T-cell (primary cell): Measurements from ENCODE around the gene AGAP1. TPM values are rescaled to one million over a fixed set of nuclear protein-coding genes. Genes with fewer than 3 reads are reported as not detected.

Experiments
- ATAC-seq, 4 experiments: fragments of 200-7000 bp in 3 of 4; fragments of 150-1000 bp in 1 of 4; cut with Tn5 transposase; replicated peaks in 1 of 4; 1 replicate in 3 of 4; 2 replicates in 1 of 4; pipeline ENCODE4 v1.10.0; 2021; ENCODE audit warnings: moderate library complexity in 3 of 4, mild to moderate bottlenecking in 2 of 4, moderate number of reproducible peaks in 1 of 4
- CTCF ChIA-PET, 2 donors: fragments of 300-600 bp; sonication (Branson Sonifier 250); formaldehyde crosslinking; loops; one replicate each; lab custom pipeline; 2022; ENCODE audit warnings: antibody characterized with exemption in 2 of 2; lab: Charles Lee
- POLR2A ChIA-PET, 2 donors: fragments of 300-600 bp; sonication (Branson Sonifier 250); formaldehyde crosslinking; loops; one replicate each; lab custom pipeline; 2022; ENCODE audit warnings: antibody characterized with exemption in 2 of 2; lab: Charles Lee
- DNase-seq, 35 experiments: peaks; one replicate each; pipeline versions ENCODE4 v3.0.0 to v3.0.0-alpha.2; 2013 to 2023
- H3K27ac ChIP-seq: one replicate; pipeline ENCODE4 v1.5.1; 2013; ENCODE audit warnings: low read length
- H3K27me3 ChIP-seq, 2 experiments: replicated peaks in 1 of 2; 1 replicate in 1 of 2; 2 replicates in 1 of 2; pipeline versions ENCODE4 v1.6.1 to v1.7.0; 2013; ENCODE audit warnings: low read length in 1 of 2, mixed read lengths in 1 of 2; ENCODE audit not compliant: control insufficient read depth in 2 of 2, insufficient read depth in 2 of 2; ENCODE audit errors: extremely low read depth in 1 of 2
- H3K36me3 ChIP-seq, 2 donors: 1 replicate in 1 of 2; 2 replicates in 1 of 2; pipeline versions ENCODE4 v1.6.1 to v1.7.0; 2013; ENCODE audit warnings: low read length in 1 of 2; ENCODE audit not compliant: control insufficient read depth in 2 of 2, insufficient read depth in 1 of 2; ENCODE audit errors: extremely low read depth in 1 of 2
- H3K4me1 ChIP-seq, 2 experiments: 1 replicate in 1 of 2; 2 replicates in 1 of 2; pipeline versions ENCODE4 v1.6.1 to v1.7.0; 2013; ENCODE audit warnings: low read length in 2 of 2, mixed read lengths in 1 of 2; ENCODE audit not compliant: insufficient read depth in 2 of 2, control insufficient read depth in 1 of 2; ENCODE audit errors: extremely low read depth in 1 of 2
- H3K4me3 ChIP-seq, 2 donors: 1 replicate in 1 of 2; 2 replicates in 1 of 2; pipeline versions ENCODE4 v1.5.1 to v1.7.0; 2013; ENCODE audit warnings: mild to moderate bottlenecking in 2 of 2, low read length in 1 of 2, moderate library complexity in 1 of 2; ENCODE audit not compliant: control insufficient read depth in 1 of 2; ENCODE audit errors: extremely low read depth in 1 of 2
- H3K9me3 ChIP-seq: 2 replicates; pipeline ENCODE4 v1.7.0; 2013
- H3K27ac Mint-ChIP-seq, 2 donors: one replicate each; pipeline ENCODE4 v1.8.0; 2020 to 2021; ENCODE audit warnings: mild to moderate bottlenecking in 2 of 2, mixed read lengths in 2 of 2
- H3K27me3 Mint-ChIP-seq, 2 donors: one replicate each; pipeline ENCODE4 v1.8.0; 2021 to 2022; ENCODE audit warnings: mixed read lengths in 2 of 2
- H3K36me3 Mint-ChIP-seq: one replicate; pipeline ENCODE4 v1.8.0; 2021; ENCODE audit warnings: mixed read lengths
- H3K4me1 Mint-ChIP-seq, 3 donors: one replicate each; pipeline ENCODE4 v1.8.0; 2020 to 2022; ENCODE audit warnings: mixed read lengths in 3 of 3, mild to moderate bottlenecking in 1 of 3
- H3K4me3 Mint-ChIP-seq, 3 donors: one replicate each; pipeline ENCODE4 v1.8.0; 2020 to 2022; ENCODE audit warnings: mild to moderate bottlenecking in 3 of 3, mixed read lengths in 3 of 3, moderate library complexity in 3 of 3
- H3K9me3 Mint-ChIP-seq, 3 donors: one replicate each; pipeline ENCODE4 v1.8.0; 2020 to 2022; ENCODE audit warnings: mixed read lengths in 3 of 3
- WGBS: methylation state at CpG from one replicate; pipeline ENCODE4 v1.1.5; 2013; ENCODE audit warnings: missing lambda C conversion rate; ENCODE audit not compliant: insufficient coverage; 5-methylcytosine and 5-hydroxymethylcytosine counted together
- total RNA-seq, 35 experiments: library from RNA in 6 of 35; stranded (reverse) in 6 of 35; fragments of 120-200 nt in 1 of 35; gene quantifications; one replicate each; pipeline versions ENCODE4 v1.2.1 to v1.2.4 and lab custom pipeline; 2013 to 2026

The AGAP1 gene
- total RNA-seq, 5 donors from 2014 or later (not counting 1 experiment from before 2014, with no cell fraction given): 3.9 to 15.6 (median 5.2) TPM

DNA sequence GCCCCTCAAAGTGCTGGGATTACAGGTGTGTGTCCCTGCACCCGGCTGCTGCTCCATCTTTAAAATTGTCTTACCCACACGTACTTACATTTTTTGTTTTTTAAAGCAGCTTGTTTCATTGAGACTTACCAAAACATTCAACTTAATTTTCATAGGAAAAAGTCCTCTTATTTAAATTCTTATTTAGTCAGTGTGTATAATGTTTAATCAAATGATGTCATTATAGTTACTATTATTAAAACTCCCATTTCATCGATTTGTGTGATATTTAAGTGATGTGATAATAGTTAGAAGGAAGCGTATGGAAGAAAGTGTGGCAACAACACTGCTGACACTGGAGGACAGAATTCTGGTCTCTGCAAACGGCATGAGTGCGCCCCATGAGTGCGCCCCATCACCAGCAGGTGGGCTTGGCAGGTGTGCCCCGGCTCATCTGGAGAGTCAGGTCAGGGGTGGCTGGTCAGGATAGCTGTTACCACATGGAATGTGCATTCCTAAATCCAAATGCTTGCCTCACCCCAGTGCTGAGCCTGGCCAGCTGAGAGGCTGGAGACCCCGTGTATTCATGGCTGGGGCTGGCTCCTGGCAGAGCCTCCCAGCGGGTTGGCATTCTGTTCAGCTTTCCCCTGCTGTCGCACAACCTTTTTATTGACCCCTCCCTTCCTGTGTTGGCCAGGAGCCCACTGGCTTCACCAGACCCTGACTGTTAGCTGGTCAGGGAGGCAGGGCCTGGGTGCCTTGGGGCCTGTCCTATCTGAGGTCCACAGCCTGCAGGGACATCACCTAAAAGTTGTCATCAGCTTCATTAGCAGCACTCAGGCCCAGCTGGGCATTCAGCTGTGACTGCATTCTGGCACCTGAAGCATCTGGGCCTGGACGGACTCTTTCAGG is 79.7 kb downstream of the AGAP1 start:
- Histone ChIP-seq H3K36me3 (no peaks in the 10 kb centered on the region), H3K27me3 (peaks cover 0 to 8% of the 10 kb centered on the region in 2 experiments), H3K27ac (no peak overlapping the region), H3K4me3 (no peak overlapping the region), H3K9me3 (no peaks in the 10 kb centered on the region), H3K4me1 (no peaks in the 10 kb centered on the region)
- 91% methylated on average over 8 of the region's 12 CpGs for WGBS
- ATAC-seq: no peak
- ChIA-PET POLR2A (interaction anchor here in 1 of 2 donors (0.7 kb wide), 1 partner anchor 17 kb away, joined by 6 read pairs; no protein-coding TSS in a partner anchor), CTCF (no interaction called here)
- peaks cover 4 to 5% of the 10 kb centered on the region in 2 donors for H3K27me3 Mint-ChIP-seq
- H3K4me1 Mint-ChIP-seq: no peaks in the 10 kb centered on the region
- H3K4me3 Mint-ChIP-seq: no peak overlapping the region
- no peaks in the 10 kb centered on the region for H3K36me3 Mint-ChIP-seq
- DNase-seq: no peak
- no peak overlapping the region for H3K27ac Mint-ChIP-seq
- no peaks in the 10 kb centered on the region for H3K9me3 Mint-ChIP-seq

DNA sequence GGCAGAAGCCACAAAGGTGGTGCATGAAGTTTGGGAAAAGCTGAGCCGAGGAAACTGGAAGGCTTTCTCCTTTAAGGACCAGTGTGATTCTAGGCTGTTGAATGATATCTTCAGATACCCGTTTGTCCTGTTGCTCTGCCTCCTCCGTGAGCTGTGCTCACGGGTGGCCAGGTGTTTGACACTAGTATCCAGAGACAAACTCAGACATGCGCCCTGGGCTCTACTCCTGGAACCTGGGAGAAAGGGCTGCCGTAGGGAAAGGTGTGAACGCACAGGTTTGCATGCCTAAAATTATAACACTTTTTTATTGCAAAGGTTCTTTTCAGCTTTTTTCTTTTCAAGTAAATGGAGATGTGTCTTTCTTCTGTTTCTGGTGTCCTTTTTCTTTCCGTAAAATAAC is 81.6 kb downstream of the AGAP1 start:
- WGBS: 76% methylated on average over 6 of the region's 8 CpGs
- POLR2A ChIA-PET: no interaction called here
- H3K27me3 ChIP-seq: peaks cover 0 to 6% of the 10 kb centered on the region in 2 experiments

DNA sequence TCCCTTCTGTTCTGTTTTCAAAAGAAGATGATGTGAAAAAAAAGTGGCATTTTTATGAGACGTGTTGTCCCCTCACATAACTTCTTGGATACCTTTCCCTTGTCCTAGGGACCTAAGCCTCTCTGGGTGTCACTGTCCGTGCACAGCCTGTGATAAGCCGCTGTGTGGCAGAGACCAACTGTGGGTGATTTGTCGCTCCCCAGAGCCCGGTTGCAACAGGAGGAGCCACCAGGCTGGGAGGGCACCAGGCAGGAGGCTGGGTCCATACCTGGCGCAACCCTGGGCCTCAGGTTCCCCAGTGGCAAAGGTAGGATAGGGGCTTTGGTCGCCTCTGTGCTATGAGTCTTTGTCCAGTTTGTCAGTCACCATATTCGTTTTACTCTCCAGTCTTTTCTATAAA is 82.1 kb downstream of the AGAP1 start:
- POLR2A ChIA-PET: no interaction called here

More for the DNA sequence above, 81.6 kb downstream of the AGAP1 start:
- CTCF ChIA-PET: no interaction called here
- Histone ChIP-seq H3K36me3 (no peaks in the 10 kb centered on the region), H3K4me3 (no peak overlapping the region), H3K4me1 (no peaks in the 10 kb centered on the region), H3K9me3 (no peaks in the 10 kb centered on the region), H3K27ac (no peak overlapping the region)
- no peak overlapping the region for H3K27ac Mint-ChIP-seq
- H3K27me3 Mint-ChIP-seq: peaks cover 0 to 4% of the 10 kb centered on the region in 2 donors
- H3K4me1 Mint-ChIP-seq: no peaks in the 10 kb centered on the region
- ATAC-seq (no peak), DNase-seq (no peak)
- no peaks in the 10 kb centered on the region for H3K9me3 Mint-ChIP-seq
- no peak overlapping the region for H3K4me3 Mint-ChIP-seq
- no peaks in the 10 kb centered on the region for H3K36me3 Mint-ChIP-seq

DNA sequence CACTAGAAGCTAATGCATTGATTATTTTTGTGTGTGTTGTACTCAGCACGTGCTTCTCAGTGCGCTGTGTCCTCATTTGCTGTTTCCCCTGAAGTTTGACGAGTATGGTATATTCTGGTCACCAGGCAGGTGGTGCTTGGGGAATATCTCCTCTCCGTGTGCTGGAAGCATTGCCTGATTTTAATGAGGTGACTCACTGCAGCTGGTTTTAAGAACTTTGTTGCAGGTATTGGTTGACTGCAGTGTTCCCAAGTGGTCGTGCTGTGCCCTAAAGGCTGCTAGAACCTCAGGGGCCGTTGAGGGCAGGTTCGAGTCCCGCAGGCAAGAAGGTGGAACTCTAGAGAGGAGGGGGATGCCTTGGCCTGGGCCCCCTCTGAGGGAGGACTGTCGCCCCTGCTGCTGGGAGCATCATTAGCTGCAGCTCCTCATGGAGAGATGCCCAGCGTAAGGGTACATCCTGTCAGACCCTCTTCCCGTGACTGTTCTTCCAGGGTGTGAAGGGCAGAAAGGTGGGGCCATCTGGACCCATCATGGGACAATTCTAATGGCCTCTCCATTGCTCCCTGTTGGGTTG is 82.6 kb downstream of the AGAP1 start:
- Mint-ChIP-seq H3K4me3 (no peak overlapping the region), H3K9me3 (no peaks in the 10 kb centered on the region)
- POLR2A ChIA-PET: no interaction called here

More for the DNA sequence above, 82.1 kb downstream of the AGAP1 start:
- H3K9me3 Mint-ChIP-seq: no peaks in the 10 kb centered on the region
- H3K27me3 Mint-ChIP-seq: peaks cover 0 to 4% of the 10 kb centered on the region in 2 donors
- H3K4me1 Mint-ChIP-seq: no peaks in the 10 kb centered on the region
- no peak for ATAC-seq
- Histone ChIP-seq H3K27ac (no peak overlapping the region), H3K27me3 (peaks cover 0 to 6% of the 10 kb centered on the region in 2 experiments), H3K36me3 (no peaks in the 10 kb centered on the region), H3K4me3 (no peak overlapping the region), H3K4me1 (no peaks in the 10 kb centered on the region), H3K9me3 (no peaks in the 10 kb centered on the region)
- WGBS: 80% methylated on average over 5 of the region's 8 CpGs
- H3K27ac Mint-ChIP-seq: no peak overlapping the region
- no peak for DNase-seq
- CTCF ChIA-PET: no interaction called here
- no peaks in the 10 kb centered on the region for H3K36me3 Mint-ChIP-seq
- no peak overlapping the region for H3K4me3 Mint-ChIP-seq

DNA sequence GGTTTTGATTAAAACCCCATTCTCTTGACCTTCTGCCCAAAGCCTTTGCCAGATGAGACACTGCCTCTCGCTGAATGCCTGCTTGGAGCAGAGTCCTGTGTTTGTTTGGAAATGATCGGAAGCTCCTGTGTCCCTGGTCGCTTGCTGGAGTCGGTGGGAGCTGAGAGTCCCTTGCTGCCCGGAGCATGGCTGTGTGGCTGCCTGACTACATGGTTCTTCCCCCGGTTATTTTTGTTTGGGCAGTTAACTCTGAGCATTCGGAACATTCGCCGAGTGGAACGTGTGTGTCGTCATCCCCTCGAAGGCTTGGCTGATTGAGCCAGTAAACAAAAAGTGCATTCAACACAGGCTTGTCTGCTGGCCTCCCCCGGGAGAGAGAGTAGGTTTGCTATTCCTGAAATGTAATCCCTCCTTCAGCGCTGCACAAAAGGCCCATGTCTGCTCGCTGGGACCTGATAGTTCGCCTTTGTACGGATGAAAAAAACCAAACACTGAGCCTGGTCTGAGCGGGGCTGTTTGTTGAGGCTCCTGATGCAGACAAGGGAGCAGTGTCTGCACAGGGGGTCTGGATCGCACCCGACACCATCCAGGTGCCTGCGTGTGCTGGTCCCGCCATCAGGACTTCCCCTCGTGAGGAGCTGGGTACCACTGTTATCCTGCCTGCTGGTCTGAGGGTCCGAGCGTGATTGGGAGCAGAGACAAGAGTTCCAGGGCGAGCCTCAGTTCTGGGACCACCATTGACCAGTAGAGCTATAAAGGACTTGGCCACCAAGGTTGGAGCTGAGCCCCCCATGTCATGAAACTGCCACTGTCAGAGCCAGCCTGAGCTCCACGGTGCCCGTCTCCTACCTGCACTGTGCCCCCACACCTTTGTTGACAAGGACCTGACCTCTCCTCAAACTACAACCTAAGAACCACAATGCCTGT is 83.8 kb downstream of the AGAP1 start:
- Mint-ChIP-seq H3K4me1 (no peaks in the 10 kb centered on the region), H3K9me3 (no peaks in the 10 kb centered on the region), H3K27ac (no peak overlapping the region), H3K36me3 (no peaks in the 10 kb centered on the region), H3K27me3 (peaks cover 0 to 4% of the 10 kb centered on the region in 2 donors), H3K4me3 (no peak overlapping the region)
- CTCF ChIA-PET: no interaction called here
- H3K4me1 ChIP-seq: no peaks in the 10 kb centered on the region
- POLR2A ChIA-PET: no interaction called here
- ATAC-seq (no peak), DNase-seq (no peak)
- 81% methylated on average over 28 of the region's 28 CpGs for WGBS
- H3K4me3 ChIP-seq: no peak overlapping the region
- H3K9me3 ChIP-seq: no peaks in the 10 kb centered on the region
- H3K27ac ChIP-seq: no peak overlapping the region
- peaks cover 0 to 9% of the 10 kb centered on the region in 2 experiments for H3K27me3 ChIP-seq
- no peaks in the 10 kb centered on the region for H3K36me3 ChIP-seq

More for the DNA sequence above, 82.6 kb downstream of the AGAP1 start:
- Histone ChIP-seq H3K9me3 (no peaks in the 10 kb centered on the region), H3K27me3 (peaks cover 0 to 6% of the 10 kb centered on the region in 2 experiments), H3K4me3 (no peak overlapping the region), H3K4me1 (no peaks in the 10 kb centered on the region), H3K27ac (no peak overlapping the region), H3K36me3 (no peaks in the 10 kb centered on the region)
- Mint-ChIP-seq H3K36me3 (no peaks in the 10 kb centered on the region), H3K27me3 (peaks cover 0 to 4% of the 10 kb centered on the region in 2 donors), H3K27ac (no peak overlapping the region), H3K4me1 (no peaks in the 10 kb centered on the region)
- 67% methylated on average over 11 of the region's 11 CpGs for WGBS
- no peak for ATAC-seq
- CTCF ChIA-PET: no interaction called here
- no peak for DNase-seq

DNA sequence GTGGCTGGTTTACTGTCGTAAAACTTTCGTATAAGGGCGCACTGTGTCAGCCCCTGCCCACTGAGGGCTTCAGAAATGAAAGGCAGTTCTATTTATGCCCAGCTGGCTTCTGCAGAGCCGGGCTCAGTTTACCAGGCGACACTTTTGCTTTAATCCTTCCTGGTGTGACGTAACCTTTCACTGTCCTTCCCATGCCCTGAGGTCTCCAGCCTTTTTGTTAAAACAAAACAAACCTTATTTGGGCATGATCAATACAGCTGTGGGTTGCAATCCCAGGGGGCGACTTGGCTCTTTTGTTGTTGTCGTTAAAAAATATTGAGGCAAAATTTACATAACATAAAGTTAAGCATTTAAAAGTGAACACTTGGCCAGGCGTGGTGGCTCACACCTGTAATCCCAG is 85.3 kb downstream of the AGAP1 start:
- H3K27me3 Mint-ChIP-seq: peaks cover 0 to 4% of the 10 kb centered on the region in 2 donors
- peaks cover 0 to 9% of the 10 kb centered on the region in 2 experiments for H3K27me3 ChIP-seq
- no peak overlapping the region for H3K4me3 Mint-ChIP-seq
- 79% methylated on average over 6 of the region's 9 CpGs for WGBS
- no peak overlapping the region for H3K27ac Mint-ChIP-seq
- H3K4me3 ChIP-seq: no peak overlapping the region
- no peaks in the 10 kb centered on the region for H3K36me3 ChIP-seq
- H3K9me3 Mint-ChIP-seq: no peaks in the 10 kb centered on the region
- no peak for DNase-seq
- no peaks in the 10 kb centered on the region for H3K4me1 Mint-ChIP-seq
- ChIA-PET POLR2A (interaction anchor here in 1 of 2 donors (0.6 kb wide), 1 partner anchor 9 kb away, joined by 4 read pairs; no protein-coding TSS in a partner anchor), CTCF (no interaction called here)
- H3K4me1 ChIP-seq: no peaks in the 10 kb centered on the region
- H3K36me3 Mint-ChIP-seq: no peaks in the 10 kb centered on the region
- no peak overlapping the region for H3K27ac ChIP-seq
- ATAC-seq: no peak
- H3K9me3 ChIP-seq: no peaks in the 10 kb centered on the region
